Lower leg skin (tissue), 4 donors: ENCODE measurements around the gene ACAA1. TPM values are rescaled to one million over a fixed set of nuclear protein-coding genes. Genes with fewer than 3 reads are reported as not detected.

Source experiments
- DNase-seq, 2 donors: peaks; one replicate each; pipeline ENCODE4 v3.0.0-alpha.2; 2019; ENCODE audit warnings: low spot score in 2 of 2
- H3K4me3 ChIP-seq: fragments of 200-600 bp; sonication (generic); 2 replicates; pipeline ENCODE4 v1.5.1; 2017; ENCODE audit warnings: mild to moderate bottlenecking, low read depth; ENCODE audit not compliant: poor library complexity, severe bottlenecking
- POLR2A ChIP-seq, 2 donors: fragments of 450-650 bp; IDR thresholded peaks; one replicate each; pipeline ENCODE4 v1.6.1; 2016 to 2017; ENCODE audit warnings: antibody characterized with exemption in 2 of 2, mild to moderate bottlenecking in 1 of 2, moderate library complexity in 1 of 2
- WGBS, 2 donors: methylation state at CpG; one replicate each; pipeline ENCODE4 v1.1.5; 2018; 5-methylcytosine and 5-hydroxymethylcytosine counted together
- intact Hi-C: fragments of 100-400 bp; cut with DNase I; formaldehyde crosslinking; loops from one replicate; pipeline ENCODE4 v1.15.0; 2023; ENCODE audit warnings: low total_unique reads
- total RNA-seq, 4 donors: library from RNA; depleted of rRNA; stranded (reverse); fragments of >200 nt; gene quantifications; one replicate each; pipeline ENCODE4 v1.1.0, GENCODE V29; 2016
- TF ChIP-seq, protein P1 (sequence below), 3 donors: fragments of 450-650 bp; IDR thresholded peaks; one replicate each; pipeline ENCODE4 v1.5.1; 2016; ENCODE audit warnings: antibody characterized with exemption in 3 of 3, mild to moderate bottlenecking in 3 of 3, moderate library complexity in 2 of 3

ACAA1 gene
- total RNA-seq, 4 donors from 2014 or later = 28.1 to 50.1 (median 40.2) TPM

GRCh38 chr3:38114052-38114874 lies 22.7 kb downstream of the ACAA1 start:
- DNase-seq = peak in 1 of 2 donors; percentile 82
- no peak overlapping the region for H3K4me3 ChIP-seq
- TF ChIP-seq, protein P1, sequence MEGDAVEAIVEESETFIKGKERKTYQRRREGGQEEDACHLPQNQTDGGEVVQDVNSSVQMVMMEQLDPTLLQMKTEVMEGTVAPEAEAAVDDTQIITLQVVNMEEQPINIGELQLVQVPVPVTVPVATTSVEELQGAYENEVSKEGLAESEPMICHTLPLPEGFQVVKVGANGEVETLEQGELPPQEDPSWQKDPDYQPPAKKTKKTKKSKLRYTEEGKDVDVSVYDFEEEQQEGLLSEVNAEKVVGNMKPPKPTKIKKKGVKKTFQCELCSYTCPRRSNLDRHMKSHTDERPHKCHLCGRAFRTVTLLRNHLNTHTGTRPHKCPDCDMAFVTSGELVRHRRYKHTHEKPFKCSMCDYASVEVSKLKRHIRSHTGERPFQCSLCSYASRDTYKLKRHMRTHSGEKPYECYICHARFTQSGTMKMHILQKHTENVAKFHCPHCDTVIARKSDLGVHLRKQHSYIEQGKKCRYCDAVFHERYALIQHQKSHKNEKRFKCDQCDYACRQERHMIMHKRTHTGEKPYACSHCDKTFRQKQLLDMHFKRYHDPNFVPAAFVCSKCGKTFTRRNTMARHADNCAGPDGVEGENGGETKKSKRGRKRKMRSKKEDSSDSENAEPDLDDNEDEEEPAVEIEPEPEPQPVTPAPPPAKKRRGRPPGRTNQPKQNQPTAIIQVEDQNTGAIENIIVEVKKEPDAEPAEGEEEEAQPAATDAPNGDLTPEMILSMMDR (IDR thresholded peaks at IDR 0.05) = no peak
- TF ChIP-seq POLR2A (IDR thresholded peaks at IDR 0.05) = no peak
- WGBS, 2 donors = 83 to 85% methylated on average over 10 to 12 of the region's 13 CpGs
- intact Hi-C loops = loop anchor here (10.0 kb wide), 1 partner anchor 109 kb away; no protein-coding TSS in a partner anchor

DNA sequence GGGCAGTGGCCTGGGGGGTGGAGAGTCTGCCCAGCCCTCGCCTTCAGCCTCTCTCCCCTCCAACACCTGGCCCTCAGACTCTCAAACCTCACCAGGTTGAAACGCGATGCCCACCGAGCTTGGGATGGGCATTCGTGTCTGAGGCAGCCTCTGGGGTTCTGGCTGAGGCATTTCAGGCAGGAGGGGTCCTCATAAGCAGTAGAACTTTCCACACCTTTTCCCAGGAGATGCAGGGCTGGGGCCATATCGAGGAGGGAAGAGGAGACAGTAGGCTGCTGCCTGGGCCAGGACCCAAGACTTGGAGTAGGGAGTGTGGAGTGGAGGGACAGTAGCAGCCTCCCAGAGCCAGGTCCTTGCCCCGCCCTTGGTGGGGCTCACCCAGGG lies 24.6 kb downstream of the ACAA1 start:
- WGBS, 2 donors = 85 to 91% methylated on average over 7 of the region's 7 CpGs
- intact Hi-C loops = loop anchor here (10.0 kb wide), 1 partner anchor 108 kb away; no protein-coding TSS in a partner anchor
- H3K4me3 ChIP-seq = no peak overlapping the region
- DNase-seq = peak in 1 of 2 donors; percentile 81
- TF ChIP-seq POLR2A (IDR thresholded peaks at IDR 0.05) = no peak
- TF ChIP-seq, protein P1 (IDR thresholded peaks at IDR 0.05) = no peak

DNA sequence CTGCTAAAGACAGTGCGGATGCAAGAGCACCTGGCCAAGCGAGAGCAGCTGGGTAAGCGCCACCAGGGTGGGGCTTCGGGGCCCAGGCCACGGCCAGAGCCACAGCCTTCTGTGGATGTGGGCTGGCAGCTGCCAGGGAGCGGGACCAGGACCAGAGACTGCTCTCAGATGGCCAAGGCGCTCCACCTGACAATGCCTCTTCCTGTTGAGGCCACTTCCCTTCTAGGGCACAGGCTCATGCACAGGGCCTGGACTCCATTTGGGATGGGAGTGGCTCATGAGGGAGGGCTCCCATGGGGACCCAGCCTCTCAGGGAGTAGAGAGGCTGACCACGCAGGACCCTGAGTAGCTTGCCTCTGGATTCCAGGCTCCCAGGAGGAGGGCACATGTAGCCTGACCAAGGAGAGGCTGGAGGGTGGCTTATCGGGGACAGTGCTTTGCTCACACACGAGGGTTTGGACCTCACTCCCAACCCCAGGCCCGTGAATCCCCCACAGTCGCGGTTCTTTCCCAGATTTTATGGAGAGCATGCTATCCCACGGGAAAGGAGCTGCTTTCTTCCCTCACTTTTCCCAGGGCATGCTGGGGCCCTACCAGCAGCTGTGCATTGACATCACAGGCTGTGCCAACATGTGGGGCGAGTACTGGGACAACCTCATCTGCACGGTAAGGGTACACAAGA lies 25.1 kb downstream of the ACAA1 start:
- TF ChIP-seq, protein P1 (IDR thresholded peaks at IDR 0.05) = no peak
- TF ChIP-seq POLR2A (IDR thresholded peaks at IDR 0.05) = no peak
- 70 to 71% methylated on average over 16 of the region's 16 CpGs for WGBS, 2 donors
- DNase-seq = peak in 1 of 2 donors; percentile 77
- no peak overlapping the region for H3K4me3 ChIP-seq
- intact Hi-C loops = loop anchor here (10.0 kb wide), 1 partner anchor 107 kb away; no protein-coding TSS in a partner anchor

GRCh38 chr3:38111201-38111600 lies 25.7 kb downstream of the ACAA1 start:
- TF ChIP-seq, protein P1 (IDR thresholded peaks at IDR 0.05) = no peak
- TF ChIP-seq POLR2A (IDR thresholded peaks at IDR 0.05) = no peak
- intact Hi-C loops = loop anchor here (10.0 kb wide), 1 partner anchor 106 kb away; no protein-coding TSS in a partner anchor
- 84 to 92% methylated on average over 4 of the region's 4 CpGs for WGBS, 2 donors
- peak in 1 of 2 donors; percentile 67 for DNase-seq
- H3K4me3 ChIP-seq = no peak overlapping the region

- no peak overlapping the region for H3K4me3 ChIP-seq
- TF ChIP-seq, protein P1 (IDR thresholded peaks at IDR 0.05) = no peak
- no peak for TF ChIP-seq POLR2A (IDR thresholded peaks at IDR 0.05)
- peak in 1 of 2 donors; percentile 78 for DNase-seq
- 93 to 95% methylated on average over 6 of the region's 6 CpGs for WGBS, 2 donors
- intact Hi-C loops = loop anchor here (10.0 kb wide), 1 partner anchor 106 kb away; no protein-coding TSS in a partner anchor
These were observed 26.4 kb downstream of the ACAA1 start for GRCh38 chr3:38110314-38111050.
